GM12878 (cell line): ENCODE measurements around the gene OSBPL5. TPM values are rescaled to one million over a fixed set of nuclear protein-coding genes. Genes with fewer than 3 reads are reported as not detected.

Experiments used
- ATAC-seq: fragments of 200-7000 bp; cut with Tn5 transposase; 3 replicates; pipeline ENCODE4 v1.9.1; 2020; ENCODE audit warnings: mild to moderate bottlenecking, moderate library complexity
- BruUV-seq: library from RNA; stranded (reverse); fragments of 400-500 nt; replicated peaks from 2 replicates; lab custom pipeline; 2021; lab: Mats Ljungman, UMichigan
- CTCF ChIA-PET: fragments of 300-600 bp; sonication (Branson Sonifier 250); formaldehyde crosslinking; extraction: SDS; loops from one replicate; lab custom pipeline; 2021; ENCODE audit warnings: inconsistent platforms; lab: Yijun Ruan, JAX
- POLR2A ChIA-PET: fragments of 350-600 bp; formaldehyde crosslinking; extraction: SDS; loops from one replicate; lab custom pipeline; 2021; ENCODE audit warnings: inconsistent platforms; lab: Charles Lee
- RAD21 ChIA-PET: fragments of 300-600 bp; sonication (Branson Sonifier 250); formaldehyde crosslinking; loops from one replicate; lab custom pipeline; 2023; ENCODE audit warnings: antibody characterized with exemption; ENCODE audit not compliant: unreplicated experiment; lab: Charles Lee
- SMC1A ChIA-PET: fragments of 300-600 bp; sonication (Branson Sonifier 250); formaldehyde crosslinking; loops from one replicate; lab custom pipeline; 2023; ENCODE audit not compliant: unreplicated experiment, uncharacterized antibody; lab: Charles Lee
- DNase-seq: peaks from one replicate; pipeline ENCODE4 v3.0.0-alpha.2; 2011; ENCODE audit warnings: low read depth, low spot score
- FAIRE-seq: peaks from 3 replicates; lab custom pipeline; 2011; peaks lifted over from hg19 to GRCh38; lab: Jason Lieb, UNC
- H2AFZ ChIP-seq: 2 replicates; pipeline ENCODE4 v1.6.0; 2011; ENCODE audit warnings: low read depth, low read length, control low read depth; ENCODE audit not compliant: control insufficient read depth
- H3K27ac ChIP-seq: 2 replicates; pipeline ENCODE4 v1.5.1; 2011; ENCODE audit warnings: control low read depth; ENCODE audit not compliant: control insufficient read depth, insufficient read depth
- H3K27me3 ChIP-seq, 2 experiments: replicated peaks in 1 of 2; 2 replicates each; pipeline versions ENCODE4 v1.6.0 to v1.6.1; 2011; ENCODE audit warnings: low read length in 1 of 2; ENCODE audit not compliant: control insufficient read depth in 2 of 2, insufficient read depth in 2 of 2
- H3K36me3 ChIP-seq, 2 experiments: 2 replicates each; pipeline ENCODE4 v1.5.1; 2011; ENCODE audit warnings: low read length in 1 of 2; ENCODE audit not compliant: control insufficient read depth in 2 of 2, insufficient read depth in 2 of 2
- H3K4me1 ChIP-seq: 2 replicates; pipeline ENCODE4 v1.6.1; 2011; ENCODE audit warnings: mild to moderate bottlenecking, low read length, moderate library complexity, mixed read lengths; ENCODE audit not compliant: control insufficient read depth, insufficient read depth
- H3K4me2 ChIP-seq: 2 replicates; pipeline ENCODE4 v1.6.0; 2011; ENCODE audit warnings: control low read depth; ENCODE audit not compliant: control insufficient read depth, insufficient read depth
- H3K4me3 ChIP-seq: fragments of 200-600 bp; sonication (generic); 2 replicates; pipeline ENCODE4 v1.5.1; 2016
- H3K79me2 ChIP-seq: 2 replicates; pipeline ENCODE4 v1.6.0; 2011; ENCODE audit warnings: low read length; ENCODE audit not compliant: control insufficient read depth, insufficient read depth
- H3K9ac ChIP-seq: 2 replicates; pipeline ENCODE4 v1.8.0; 2011; ENCODE audit warnings: low read length, control low read depth, mixed read lengths; ENCODE audit not compliant: control insufficient read depth, insufficient read depth
- H3K9me3 ChIP-seq: replicated peaks from 3 replicates; pipeline ENCODE4 v1.5.1; 2011; ENCODE audit warnings: mild to moderate bottlenecking, low read length; ENCODE audit not compliant: control insufficient read depth, insufficient read depth
- H4K20me1 ChIP-seq: 2 replicates; pipeline ENCODE4 v1.6.0; 2011; ENCODE audit not compliant: control insufficient read depth, insufficient read depth
- CHD2 ChIP-seq: IDR thresholded peaks from 2 replicates; pipeline ENCODE4 v1.6.1; 2011; ENCODE audit warnings: low read depth, low read length, improper control_type of control experiment, borderline replicate concordance
- ESRRA ChIP-seq: IDR thresholded peaks from 2 replicates; pipeline ENCODE4 v1.6.1; 2012; ENCODE audit warnings: mild to moderate bottlenecking, low read length, improper control_type of control experiment
- ETV6 ChIP-seq, 2 experiments: fragments of 450-650 bp in 1 of 2; IDR thresholded peaks in 1 of 2; conservative IDR thresholded peaks in 1 of 2; 2 replicates each; pipeline ENCODE4 v1.6.1; 2014; ENCODE audit warnings: antibody characterized with exemption in 1 of 2, borderline replicate concordance in 1 of 2, low read depth in 1 of 2, mild to moderate bottlenecking in 1 of 2, moderate library complexity in 1 of 2
- HSF1 ChIP-seq: fragments of 150-350 bp; IDR thresholded peaks from 2 replicates; pipeline ENCODE4 v1.6.1; 2014; ENCODE audit warnings: mild to moderate bottlenecking, low read depth, low read length
- LARP7 ChIP-seq: fragments of 450-650 bp; IDR thresholded peaks from 2 replicates; pipeline ENCODE4 v1.6.1; 2017; ENCODE audit warnings: mild to moderate bottlenecking
- MAX ChIP-seq: IDR thresholded peaks from 2 replicates; pipeline ENCODE4 v1.6.1; 2012; ENCODE audit warnings: low read depth, low read length, improper control_type of control experiment
- MTA3 ChIP-seq: IDR thresholded peaks from 2 replicates; pipeline ENCODE4 v1.6.1; 2012; ENCODE audit warnings: low read length, inconsistent platforms, borderline replicate concordance
- MYC ChIP-seq: IDR thresholded peaks from 2 replicates; pipeline ENCODE4 v1.6.1; 2011; ENCODE audit warnings: mild to moderate bottlenecking, low read length, moderate library complexity, inconsistent platforms; ENCODE audit not compliant: insufficient read depth, insufficient replicate concordance, insufficient read length, severe bottlenecking
- SPI1 ChIP-seq: IDR thresholded peaks from 2 replicates; pipeline ENCODE4 v1.6.1; 2011; ENCODE audit warnings: low read depth, mild to moderate bottlenecking, low read length, moderate library complexity, borderline replicate concordance; ENCODE audit not compliant: insufficient read depth
- STAT1 ChIP-seq: fragments of 450-650 bp; conservative IDR thresholded peaks from 2 replicates; pipeline ENCODE4 v1.6.1; 2014; ENCODE audit warnings: antibody characterized with exemption, mild to moderate bottlenecking
- TBL1XR1 ChIP-seq: IDR thresholded peaks from 2 replicates; pipeline ENCODE4 v1.6.1; 2012; ENCODE audit warnings: low read depth, low read length, improper control_type of control experiment
- WRNIP1 ChIP-seq: IDR thresholded peaks from 2 replicates; pipeline ENCODE4 v1.6.1; 2011; ENCODE audit warnings: low read depth, low read length, improper control_type of control experiment, borderline replicate concordance
- YBX1 ChIP-seq: fragments of 450-650 bp; IDR thresholded peaks from 2 replicates; pipeline ENCODE4 v1.6.1; 2016; ENCODE audit warnings: antibody characterized with exemption
- ZBTB4 ChIP-seq: fragments of 450-650 bp; formaldehyde crosslinking; IDR thresholded peaks from 2 replicates; pipeline ENCODE4 v1.4.0; 2022; ENCODE audit warnings: mild to moderate bottlenecking, moderate library complexity
- WGBS: methylation state at CpG from one replicate; pipeline ENCODE4 v1.1.6; 2016; ENCODE audit warnings: low lambda C conversion rate; ENCODE audit not compliant: insufficient replicate concordance, insufficient coverage; ENCODE audit errors: missing lambda C conversion rate; 5-methylcytosine and 5-hydroxymethylcytosine counted together
- in situ Hi-C: fragments of 300-500 bp; cut with MboI; formaldehyde crosslinking; loops from 9 replicates; pipeline ENCODE4 v1.14.3; 2018; ENCODE audit warnings: mixed read lengths
- intact Hi-C: fragments of 100-400 bp; cut with micrococcal nuclease; formaldehyde crosslinking; loops from one replicate; pipeline ENCODE4 v1.14.2; 2022; ENCODE audit not compliant: unreplicated experiment
- polyA plus RNA-seq, 11 experiments: library from polyadenylated mRNA; depleted of rRNA in 4 of 11; unstranded in 6 of 11; stranded (reverse) in 5 of 11; fragments of >200 nt; fragmentation: Nextera tagmentation in 4 of 11; fragmentation: Illumina TruSeq in 1 of 11; extraction: Ambion mirVana in 4 of 11; extraction: Trizol in 1 of 11; gene quantifications; 1 replicate in 1 of 11; 2 replicates in 10 of 11; pipeline versions ENCODE4 v1.2.1 to v1.2.3, GENCODE V29; 2011 to 2016; ENCODE audit warnings: inconsistent platforms in 2 of 11, missing spikeins in 2 of 11, low read depth in 1 of 11
- total RNA-seq, 4 experiments: library from RNA; depleted of rRNA in 3 of 4; stranded (reverse); fragments of >200 nt in 3 of 4; fragmentation: Illumina TruSeq in 1 of 4; extraction: Trizol in 1 of 4; gene quantifications; 2 replicates each; pipeline versions ENCODE4 v1.2.1 to v1.2.3, GENCODE V29; 2013 to 2021

Gene OSBPL5
- total and polyA plus RNA-seq, 10 of the 15 experiments (the other 5 are each of a cell fraction or from before 2014, with no cell fraction given), result not detected

- intact Hi-C loops (loop anchor here (1.0 to 10.0 kb wide), 5 partner anchors 40 to 560 kb away; no protein-coding TSS in a partner anchor), in situ Hi-C loops (loop anchor here (5.0 kb wide), 2 partner anchors 50 to 560 kb away; no protein-coding TSS in a partner anchor)
- peak overlapping the region; percentile 37; the same call in 1 of the 2 replicates for H2AFZ ChIP-seq
- CTCF ChIA-PET, result interaction anchor here (0.7 to 5.8 kb wide), 44 partner anchors 14 to 559 kb away, joined by 3 to 143 read pairs (median 4); partner anchors contain the start of gene CARS1
- H3K4me1 ChIP-seq, result no peaks in the 10 kb centered on the region
- BruUV-seq, result no TSS peak
- WGBS, result 16% methylated on average over 25 of the region's 27 CpGs
- no peaks in the 10 kb centered on the region for H3K27me3 ChIP-seq
- H3K27ac ChIP-seq, result no peak overlapping the region
- ATAC-seq, result peak; percentile 97
- no peak overlapping the region for H3K4me3 ChIP-seq
- peak overlapping the region; percentile 25; the same call in 1 of the 2 replicates for H3K4me2 ChIP-seq
- POLR2A ChIA-PET, result interaction anchor here (0.5 to 1.2 kb wide), 5 partner anchors 38 to 274 kb away, joined by 3 to 6 read pairs (median 3); no protein-coding TSS in a partner anchor
- peak; percentile 19 for DNase-seq
- SMC1A ChIA-PET, result interaction anchor here (0.9 to 6.2 kb wide), 11 partner anchors 17 to 199 kb away, joined by 3 to 52 read pairs (median 4); no protein-coding TSS in a partner anchor
- peak; percentile 64 for FAIRE-seq
- H3K9me3 ChIP-seq, result no peaks in the 10 kb centered on the region
- no peaks in the 10 kb centered on the region for H3K79me2 ChIP-seq
- H3K36me3 ChIP-seq, result no peaks in the 10 kb centered on the region
- RAD21 ChIA-PET, result interaction anchor here (0.8 to 3.8 kb wide), 20 partner anchors 29 to 559 kb away, joined by 3 to 58 read pairs (median 7); partner anchors contain the start of genes CARS1, NAP1L4 and PHLDA2
- H4K20me1 ChIP-seq, result no peaks in the 10 kb centered on the region
- H3K9ac ChIP-seq, result no peak overlapping the region
- 0 out of 2 replicates have a peak, but pooled peaks have one; percentile 91 for TF ChIP-seq WRNIP1
- 0 out of 2 replicates have a peak, but pooled peaks have one; percentile 44 for TF ChIP-seq ESRRA
- TF ChIP-seq LARP7, result peak; percentile 62; the same call in 1 of the 2 replicates
- 0 out of 2 replicates have a peak, but pooled peaks have one; percentile 17 for TF ChIP-seq TBL1XR1
- TF ChIP-seq CHD2, result 0 out of 2 replicates have a peak, but pooled peaks have one; percentile 30
- no peak for TF ChIP-seq HSF1
- no peak for TF ChIP-seq YBX1
- no peak for TF ChIP-seq ZBTB4 (CRISPR knock-in tag)
- TF ChIP-seq ETV6 (conservative IDR thresholded peaks at IDR 0.05 in 1 of 2, IDR thresholded peaks at IDR 0.05 in 1 of 2; ENCODE audit: borderline replicate concordance in 1 of 2, low read depth in 1 of 2), result no peak
- peak; percentile 69 for TF ChIP-seq SPI1
- TF ChIP-seq MYC, result no peak
- no peak for TF ChIP-seq MAX
- no peak for TF ChIP-seq MTA3
- 0 out of 2 replicates have a peak, but pooled peaks have one; percentile 44 for TF ChIP-seq STAT1
These were observed 73.1 kb downstream of the OSBPL5 start for GRCh38 chr11:3091846-3092602.
